Retinal pigment epithelial cell (primary cell): ENCODE data around the gene OLFML2A.

ENCODE experiments used
- DNase-seq: peaks from one replicate; pipeline ENCODE4 v3.0.0-alpha.2; 2010; ENCODE audit warnings: low read depth
- H3K4me3 ChIP-seq: 2 replicates; pipeline ENCODE4 v1.5.1; 2011; ENCODE audit warnings: mild to moderate bottlenecking, low read length, control low read depth, moderate library complexity
- TF ChIP-seq, protein P1 (sequence below): conservative IDR thresholded peaks from 2 replicates; pipeline ENCODE4 v1.5.1; 2011; ENCODE audit warnings: low read depth, low read length, control low read depth, inconsistent platforms

The OLFML2A gene

DNA sequence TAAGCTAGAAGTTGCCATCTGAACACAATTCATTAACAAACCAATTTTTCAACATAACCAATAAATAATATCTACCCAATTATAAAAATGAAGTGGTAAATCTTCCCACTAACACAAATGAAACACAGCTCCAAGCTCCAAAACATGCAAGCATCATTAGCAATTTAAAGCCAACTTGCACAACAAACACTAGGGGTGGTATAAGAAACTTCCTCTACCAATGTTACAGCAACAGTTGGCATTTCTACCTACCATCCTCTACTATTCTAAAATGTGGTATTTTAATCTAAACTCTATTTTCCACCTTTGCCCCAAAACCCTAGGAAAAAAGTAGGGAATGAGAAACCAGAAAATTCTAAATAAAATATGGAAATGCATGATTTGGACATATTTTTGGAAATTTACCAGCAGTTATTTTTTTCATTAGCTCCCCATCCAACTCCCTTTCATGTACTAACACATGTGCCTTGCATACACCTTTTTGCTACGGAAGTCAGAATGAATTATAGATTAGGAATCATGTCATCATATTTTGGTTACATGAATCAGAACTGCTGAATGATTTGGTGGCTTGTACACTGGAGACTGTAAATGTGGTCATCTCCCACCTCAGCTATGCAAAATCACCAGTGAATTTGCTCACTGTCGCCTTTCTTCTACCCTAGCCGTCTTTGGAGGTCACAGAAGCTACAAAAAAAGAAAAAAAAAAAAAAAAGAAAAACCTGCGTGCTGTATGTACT is 9.9 kb upstream of the OLFML2A start:
- TF ChIP-seq, protein P1, sequence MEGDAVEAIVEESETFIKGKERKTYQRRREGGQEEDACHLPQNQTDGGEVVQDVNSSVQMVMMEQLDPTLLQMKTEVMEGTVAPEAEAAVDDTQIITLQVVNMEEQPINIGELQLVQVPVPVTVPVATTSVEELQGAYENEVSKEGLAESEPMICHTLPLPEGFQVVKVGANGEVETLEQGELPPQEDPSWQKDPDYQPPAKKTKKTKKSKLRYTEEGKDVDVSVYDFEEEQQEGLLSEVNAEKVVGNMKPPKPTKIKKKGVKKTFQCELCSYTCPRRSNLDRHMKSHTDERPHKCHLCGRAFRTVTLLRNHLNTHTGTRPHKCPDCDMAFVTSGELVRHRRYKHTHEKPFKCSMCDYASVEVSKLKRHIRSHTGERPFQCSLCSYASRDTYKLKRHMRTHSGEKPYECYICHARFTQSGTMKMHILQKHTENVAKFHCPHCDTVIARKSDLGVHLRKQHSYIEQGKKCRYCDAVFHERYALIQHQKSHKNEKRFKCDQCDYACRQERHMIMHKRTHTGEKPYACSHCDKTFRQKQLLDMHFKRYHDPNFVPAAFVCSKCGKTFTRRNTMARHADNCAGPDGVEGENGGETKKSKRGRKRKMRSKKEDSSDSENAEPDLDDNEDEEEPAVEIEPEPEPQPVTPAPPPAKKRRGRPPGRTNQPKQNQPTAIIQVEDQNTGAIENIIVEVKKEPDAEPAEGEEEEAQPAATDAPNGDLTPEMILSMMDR, result peak; percentile 29
- no peak for DNase-seq

DNA sequence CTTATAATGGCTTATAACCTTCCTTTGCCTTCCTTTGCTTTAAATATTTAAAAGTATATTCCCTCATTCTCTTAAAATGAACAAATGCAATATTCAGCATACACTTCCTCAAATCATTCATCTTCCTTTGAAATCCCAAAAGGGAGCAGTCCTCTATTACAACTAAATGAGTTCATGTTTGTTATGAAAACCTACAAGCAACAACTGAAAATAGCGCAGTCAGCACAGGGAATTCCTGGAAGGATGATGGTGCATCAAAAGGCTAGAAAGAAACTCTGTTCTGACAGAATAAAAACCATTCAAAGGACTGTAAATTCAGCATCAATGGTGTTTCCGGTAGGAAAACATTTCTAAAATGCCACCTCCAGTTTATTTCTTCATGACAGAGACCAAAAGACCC is 9.1 kb upstream of the OLFML2A start:
- TF ChIP-seq, protein P1, result no peak
- no peak overlapping the region for H3K4me3 ChIP-seq
- DNase-seq, result no peak

More for the DNA sequence above, 9.9 kb upstream of the OLFML2A start:
- no peak overlapping the region for H3K4me3 ChIP-seq

DNA sequence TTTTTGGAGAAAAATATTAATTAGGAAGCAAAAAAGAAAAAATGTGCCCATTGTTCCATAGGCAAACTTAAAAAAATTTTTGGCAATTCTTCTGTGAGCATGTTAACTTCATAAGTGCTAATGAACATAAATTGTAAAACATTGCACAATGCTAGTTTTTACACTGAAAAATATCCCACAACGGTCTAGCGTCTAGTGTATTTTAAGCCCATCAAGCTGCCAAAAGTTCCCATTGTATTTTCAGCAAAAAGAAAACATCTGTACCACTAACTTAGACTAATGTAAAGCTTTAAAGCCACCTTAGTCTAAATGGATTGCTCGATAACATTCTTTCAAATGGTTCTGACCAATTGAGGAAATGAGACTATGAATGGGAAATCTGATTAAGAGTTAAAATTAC is 8.6 kb upstream of the OLFML2A start:
- DNase-seq, result no peak
- H3K4me3 ChIP-seq, result no peak overlapping the region
- TF ChIP-seq, protein P1, result no peak

DNA sequence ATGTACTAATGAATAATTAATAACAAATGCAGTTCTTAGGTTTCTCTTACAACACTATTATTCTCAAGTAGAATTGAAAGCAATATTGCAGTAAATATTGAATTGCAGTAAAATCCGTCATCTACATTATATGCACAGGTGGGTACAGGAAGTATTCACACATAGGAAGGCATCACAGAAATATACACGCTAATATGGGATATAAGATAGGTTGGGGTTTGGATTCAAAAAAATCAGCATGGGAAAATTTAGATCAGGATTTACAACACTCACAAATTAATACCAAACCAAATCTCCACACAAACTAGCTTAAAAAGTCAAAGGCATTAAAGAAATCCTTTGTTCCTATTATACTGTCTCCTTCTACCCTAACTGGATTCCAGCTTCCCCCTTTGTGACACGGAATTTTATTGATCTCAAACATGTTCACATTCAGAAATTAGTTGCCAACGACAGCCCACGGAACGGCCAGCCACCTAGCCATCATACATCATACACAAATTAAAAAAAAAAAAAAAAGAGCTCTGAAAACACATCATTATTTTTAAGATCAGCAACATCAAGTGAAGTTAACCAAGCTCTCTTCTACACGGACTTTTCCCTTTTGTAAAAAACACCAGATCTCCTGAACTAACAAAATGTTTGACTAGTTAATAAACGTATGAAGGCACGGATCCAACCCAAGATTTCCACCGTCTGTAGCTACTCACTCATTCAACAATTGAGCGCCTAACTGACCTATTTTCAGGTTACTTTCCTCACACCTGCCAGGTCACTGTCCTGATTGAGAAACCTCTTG is 8.0 kb upstream of the OLFML2A start:
- no peak for DNase-seq
- peak overlapping the region; percentile 73 for H3K4me3 ChIP-seq
- TF ChIP-seq, protein P1, result no peak

DNA sequence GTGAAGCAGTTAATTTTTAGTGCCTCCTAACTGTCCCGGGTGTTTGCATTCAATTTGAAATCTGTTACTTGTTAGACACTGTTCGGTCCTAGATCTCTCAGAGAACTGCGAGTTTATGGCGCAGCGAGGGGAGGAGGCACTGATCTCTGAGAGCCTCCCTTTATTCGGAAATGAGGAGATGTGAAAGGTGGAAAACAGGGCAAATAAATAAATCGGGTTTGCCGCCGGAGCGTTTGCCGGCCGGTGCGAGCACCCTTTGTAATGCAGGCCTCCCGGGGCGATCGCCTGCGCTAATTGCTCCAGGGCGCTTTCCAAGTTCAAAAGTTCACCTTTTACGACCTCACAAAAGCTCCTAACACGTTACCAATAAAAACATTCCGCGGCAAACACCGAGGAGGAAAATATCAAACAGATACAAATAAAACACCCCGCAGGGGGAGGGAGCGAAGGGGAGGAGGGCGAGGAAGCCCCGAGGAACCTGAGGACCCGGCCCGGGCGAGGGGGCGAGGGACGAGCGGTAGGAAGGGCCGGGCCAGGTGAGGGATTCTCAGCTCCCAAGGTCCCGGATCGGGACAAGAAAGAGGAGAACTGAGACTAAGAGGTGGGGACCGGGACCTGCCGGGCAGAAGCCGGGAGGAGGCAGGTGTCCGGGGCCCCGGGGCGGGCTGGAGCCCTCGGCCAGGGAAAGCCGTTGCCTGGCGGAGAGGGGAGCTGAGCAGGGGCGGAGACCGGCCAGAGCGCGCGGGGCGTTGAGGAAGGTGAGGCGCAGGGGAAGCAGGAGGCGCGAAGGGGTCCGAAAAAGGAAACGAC is 7.2 kb upstream of the OLFML2A start:
- TF ChIP-seq, protein P1, result no peak
- DNase-seq, result no peak
- H3K4me3 ChIP-seq, result peak overlapping the region; percentile 73

DNA sequence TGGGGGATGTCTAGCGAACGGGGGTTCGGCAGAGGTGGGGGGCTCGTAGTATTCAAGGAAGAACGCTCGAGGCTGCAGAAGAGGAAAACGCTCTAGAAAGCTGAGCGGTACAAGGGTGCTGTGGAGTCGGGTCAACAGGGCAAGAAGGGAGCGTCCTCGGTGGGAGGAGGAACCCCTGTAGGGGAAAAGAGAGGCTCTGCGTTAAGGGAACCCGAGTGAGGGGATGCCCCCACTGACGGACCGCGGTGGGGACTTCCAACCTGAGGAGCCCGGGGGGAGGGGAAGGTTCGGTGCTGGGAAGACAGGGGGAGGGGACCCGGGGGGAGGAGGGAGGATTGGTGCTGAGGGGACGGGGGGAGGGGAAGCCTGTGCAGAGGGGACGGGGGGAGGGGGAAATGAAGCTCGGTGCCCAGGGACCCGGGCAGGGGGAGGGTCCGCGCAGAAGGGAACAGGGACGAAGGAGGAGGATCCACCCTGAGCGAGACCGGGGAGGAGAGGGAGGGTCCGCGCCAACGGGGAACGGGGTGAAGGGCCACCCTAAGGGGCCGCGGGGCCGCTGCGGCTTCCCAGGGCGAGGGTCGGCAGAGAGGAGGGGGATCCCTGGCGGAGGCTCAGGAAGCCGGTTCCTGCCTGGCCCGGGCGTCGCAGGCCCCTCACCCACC is 6.4 kb upstream of the OLFML2A start:
- H3K4me3 ChIP-seq, result peak overlapping the region; percentile 73
- TF ChIP-seq, protein P1, result no peak
- DNase-seq, result no peak
